ENCODE measurements around the gene RIMBP2. TPM values are rescaled to one million over a fixed set of nuclear protein-coding genes. Genes with fewer than 3 reads are reported as not detected.

Gene RIMBP2
- total RNA-seq, 2 experiments from 2014 or later, result not detected

DNA sequence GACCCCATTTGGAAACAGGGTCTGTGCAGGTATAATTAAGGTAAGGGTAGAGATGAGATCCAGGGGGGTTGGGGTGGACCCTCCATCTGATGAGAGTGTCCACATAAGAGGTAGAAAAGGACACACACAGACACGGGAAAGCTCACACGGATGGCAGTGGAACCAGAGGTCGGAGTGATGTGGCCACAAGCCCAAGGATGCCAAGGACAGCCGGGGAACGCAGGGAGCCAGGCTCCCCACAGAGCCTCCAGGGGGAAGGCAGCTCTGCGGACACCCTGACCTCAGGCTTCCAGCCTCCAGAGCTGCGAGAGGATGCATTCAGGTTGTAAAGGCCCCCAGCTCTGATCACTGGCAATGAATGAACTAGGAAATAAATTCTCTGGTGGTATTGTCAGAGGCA, 33.0 kb downstream of the RIMBP2 start:
- H3K4me3 ChIP-seq (ENCODE audit: low read length), result no peak overlapping the region
- Mint-ChIP-seq H3K9me3 (no peaks in the 10 kb centered on the region), H3K27ac (no peak overlapping the region), H3K36me3 (ENCODE audit: low read depth) (no peaks in the 10 kb centered on the region), H3K27me3 (peaks cover 9% of the 10 kb centered on the region), H3K4me3 (no peak overlapping the region), H3K4me1 (ENCODE audit: low read depth) (no peaks in the 10 kb centered on the region)
- DNase-seq, result no peak
- H3K27me3 ChIP-seq (ENCODE audit: control insufficient read depth in 1 of 2, insufficient read depth in 2 of 2, low read length in 2 of 2), result peaks cover 3 to 7% of the 10 kb centered on the region in 2 experiments
- H3K4me1 ChIP-seq (ENCODE audit: insufficient read depth, low read length), result no peaks in the 10 kb centered on the region
- ChIA-PET CTCF (no interaction called here), POLR2A (no interaction called here)
- no peaks in the 10 kb centered on the region for H3K36me3 ChIP-seq (ENCODE audit: insufficient read depth, low read length)
- H3K27ac ChIP-seq (ENCODE audit: low read depth in 1 of 2, low read length in 2 of 2), result no peak overlapping the region
- ATAC-seq (ENCODE audit: poor library complexity), result no peak
- intact Hi-C loops (cut with DNase I, micrococcal nuclease), result no loop called here
- TF ChIP-seq, protein P1, sequence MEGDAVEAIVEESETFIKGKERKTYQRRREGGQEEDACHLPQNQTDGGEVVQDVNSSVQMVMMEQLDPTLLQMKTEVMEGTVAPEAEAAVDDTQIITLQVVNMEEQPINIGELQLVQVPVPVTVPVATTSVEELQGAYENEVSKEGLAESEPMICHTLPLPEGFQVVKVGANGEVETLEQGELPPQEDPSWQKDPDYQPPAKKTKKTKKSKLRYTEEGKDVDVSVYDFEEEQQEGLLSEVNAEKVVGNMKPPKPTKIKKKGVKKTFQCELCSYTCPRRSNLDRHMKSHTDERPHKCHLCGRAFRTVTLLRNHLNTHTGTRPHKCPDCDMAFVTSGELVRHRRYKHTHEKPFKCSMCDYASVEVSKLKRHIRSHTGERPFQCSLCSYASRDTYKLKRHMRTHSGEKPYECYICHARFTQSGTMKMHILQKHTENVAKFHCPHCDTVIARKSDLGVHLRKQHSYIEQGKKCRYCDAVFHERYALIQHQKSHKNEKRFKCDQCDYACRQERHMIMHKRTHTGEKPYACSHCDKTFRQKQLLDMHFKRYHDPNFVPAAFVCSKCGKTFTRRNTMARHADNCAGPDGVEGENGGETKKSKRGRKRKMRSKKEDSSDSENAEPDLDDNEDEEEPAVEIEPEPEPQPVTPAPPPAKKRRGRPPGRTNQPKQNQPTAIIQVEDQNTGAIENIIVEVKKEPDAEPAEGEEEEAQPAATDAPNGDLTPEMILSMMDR (IDR thresholded peaks at IDR 0.05), result no peak
- H3K9me3 ChIP-seq (ENCODE audit: control insufficient read depth in 1 of 2, insufficient read depth in 1 of 2, low read length in 2 of 2), result peaks cover 0 to 17% of the 10 kb centered on the region in 2 experiments

GRCh38 chr12:130680451-130680990, 35.6 kb downstream of the RIMBP2 start:
- H3K9me3 Mint-ChIP-seq, result no peaks in the 10 kb centered on the region
- H3K4me1 ChIP-seq (ENCODE audit: insufficient read depth, low read length), result no peaks in the 10 kb centered on the region
- CTCF ChIA-PET, result no interaction called here

GRCh38 chr12:130677957-130678558, 38.0 kb downstream of the RIMBP2 start:
- H3K4me3 ChIP-seq (ENCODE audit: low read length), result no peak overlapping the region
- Mint-ChIP-seq H3K9me3 (no peaks in the 10 kb centered on the region), H3K4me1 (ENCODE audit: low read depth) (no peaks in the 10 kb centered on the region), H3K4me3 (no peak overlapping the region), H3K36me3 (ENCODE audit: low read depth) (no peaks in the 10 kb centered on the region), H3K27me3 (no peaks in the 10 kb centered on the region), H3K27ac (no peak overlapping the region)
- H3K27ac ChIP-seq (ENCODE audit: low read depth in 1 of 2, low read length in 2 of 2), result no peak overlapping the region
- POLR2A ChIA-PET, result no interaction called here
- ATAC-seq (ENCODE audit: poor library complexity) (no peak), DNase-seq (no peak)
- H3K36me3 ChIP-seq (ENCODE audit: insufficient read depth, low read length), result no peaks in the 10 kb centered on the region
- CTCF ChIA-PET, result no interaction called here
- intact Hi-C loops (cut with DNase I, micrococcal nuclease), result no loop called here
- H3K9me3 ChIP-seq (ENCODE audit: control insufficient read depth in 1 of 2, insufficient read depth in 1 of 2, low read length in 2 of 2), result peaks cover 0 to 37% of the 10 kb centered on the region in 2 experiments
- H3K27me3 ChIP-seq (ENCODE audit: control insufficient read depth in 1 of 2, insufficient read depth in 2 of 2, low read length in 2 of 2), result no peaks in the 10 kb centered on the region
- TF ChIP-seq, protein P1 (IDR thresholded peaks at IDR 0.05), result no peak
- no peaks in the 10 kb centered on the region for H3K4me1 ChIP-seq (ENCODE audit: insufficient read depth, low read length)

More at GRCh38 chr12:130680451-130680990, 35.6 kb downstream of the RIMBP2 start:
- H3K9me3 ChIP-seq (ENCODE audit: control insufficient read depth in 1 of 2, insufficient read depth in 1 of 2, low read length in 2 of 2), result peaks cover 0 to 25% of the 10 kb centered on the region in 2 experiments
- no peaks in the 10 kb centered on the region for H3K36me3 ChIP-seq (ENCODE audit: insufficient read depth, low read length)
- TF ChIP-seq, protein P1 (IDR thresholded peaks at IDR 0.05), result no peak
- H3K4me1 Mint-ChIP-seq (ENCODE audit: low read depth), result no peaks in the 10 kb centered on the region
- H3K27me3 ChIP-seq (ENCODE audit: control insufficient read depth in 1 of 2, insufficient read depth in 2 of 2, low read length in 2 of 2), result no peaks in the 10 kb centered on the region
- H3K36me3 Mint-ChIP-seq (ENCODE audit: low read depth), result no peaks in the 10 kb centered on the region
- intact Hi-C loops (cut with DNase I, micrococcal nuclease), result no loop called here
- H3K4me3 Mint-ChIP-seq, result no peak overlapping the region
- DNase-seq, result no peak
- no peak overlapping the region for H3K27ac Mint-ChIP-seq
- no peak overlapping the region for H3K27ac ChIP-seq (ENCODE audit: low read depth in 1 of 2, low read length in 2 of 2)
- ATAC-seq (ENCODE audit: poor library complexity), result no peak
- peaks cover 3% of the 10 kb centered on the region for H3K27me3 Mint-ChIP-seq
- POLR2A ChIA-PET, result no interaction called here
- no peak overlapping the region for H3K4me3 ChIP-seq (ENCODE audit: low read length)
